Colonic mucosa (tissue), 4 donors: ENCODE measurements around the gene MFN2. TPM values are rescaled to one million over a fixed set of nuclear protein-coding genes. Genes with fewer than 3 reads are reported as not detected.
"Not testable (repeated sequence)": the region's sequence is repeated elsewhere in the genome, so short reads cannot be mapped to it uniquely, and the experiment has no call there.

ENCODE experiments used
- DNase-seq: peaks from one replicate; pipeline ENCODE4 v3.0.0-alpha.2; 2020
- H3K27ac ChIP-seq: fragments of 200-600 bp; one replicate; pipeline ENCODE4 v1.8.0; 2021
- H3K27me3 ChIP-seq: fragments of 200-600 bp; one replicate; pipeline ENCODE4 v1.8.0; 2021
- H3K36me3 ChIP-seq: fragments of 200-600 bp; one replicate; pipeline ENCODE4 v1.8.0; 2021
- H3K4me1 ChIP-seq: fragments of 200-600 bp; one replicate; pipeline ENCODE4 v1.8.0; 2021; ENCODE audit warnings: mild to moderate bottlenecking
- H3K4me3 ChIP-seq: fragments of 200-600 bp; one replicate; pipeline ENCODE4 v1.8.0; 2021
- H3K9ac ChIP-seq, 2 donors: one replicate each; pipeline ENCODE4 v1.7.0; 2013; ENCODE audit warnings: control low read depth in 2 of 2, low read depth in 2 of 2, low read length in 2 of 2
- H3K9me3 ChIP-seq: fragments of 200-600 bp; one replicate; pipeline ENCODE4 v1.8.0; 2021
- intact Hi-C: fragments of 100-400 bp; cut with DNase I; formaldehyde crosslinking; loops from one replicate; pipeline ENCODE4 v1.14.1; 2022
- total RNA-seq, 2 donors: library from RNA; stranded (reverse); fragmentation: NEBNext Ultra II Directional in 1 of 2; extraction: Animal tissue kit (Norgen Biotek cat#: 25700) in 1 of 2; gene quantifications; one replicate each; pipeline ENCODE4 v1.2.1, GENCODE V29; 2021
- TF ChIP-seq, protein P1 (sequence below): fragments of 200-600 bp; IDR thresholded peaks from one replicate; pipeline ENCODE4 v1.8.0; 2022; ENCODE audit warnings: antibody characterized with exemption, mild to moderate bottlenecking
- donor health status: healthy.
- donor health status: DM: no; HTN: no; CAD: no.
- donor health status: DM: no; HTN: no; CAD: no.

Gene MFN2
- total RNA-seq, 2 donors from 2014 or later: 102 to 110 TPM

DNA sequence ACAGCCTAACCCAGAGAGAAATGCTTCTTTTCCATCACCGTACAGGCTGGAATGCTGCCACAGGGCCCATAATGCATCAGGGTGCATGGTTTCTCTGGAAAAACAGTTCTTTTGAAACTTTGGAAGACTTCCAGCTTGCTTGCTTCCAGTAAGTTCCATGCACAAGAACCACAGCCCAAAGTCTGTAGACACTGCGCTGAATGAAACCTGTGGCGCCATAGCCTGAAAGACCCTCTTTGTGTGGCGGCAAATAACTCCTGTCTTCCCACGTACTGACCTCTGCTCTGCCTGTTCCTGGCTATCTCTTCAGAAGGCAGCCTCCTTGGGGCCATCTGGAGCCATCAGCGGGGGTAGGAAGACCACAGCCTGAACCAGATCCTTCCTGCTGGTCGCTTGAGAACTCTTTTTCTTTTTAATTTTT lies 54.1 kb downstream of the MFN2 start:
- no peak for DNase-seq
- Histone ChIP-seq H3K27ac (no peak overlapping the region), H3K4me3 (no peak overlapping the region), H3K9ac (no peak overlapping the region), H3K4me1 (no peaks in the 10 kb centered on the region), H3K9me3 (no peaks in the 10 kb centered on the region), H3K27me3 (no peaks in the 10 kb centered on the region), H3K36me3 (no peaks in the 10 kb centered on the region)
- TF ChIP-seq, protein P1, sequence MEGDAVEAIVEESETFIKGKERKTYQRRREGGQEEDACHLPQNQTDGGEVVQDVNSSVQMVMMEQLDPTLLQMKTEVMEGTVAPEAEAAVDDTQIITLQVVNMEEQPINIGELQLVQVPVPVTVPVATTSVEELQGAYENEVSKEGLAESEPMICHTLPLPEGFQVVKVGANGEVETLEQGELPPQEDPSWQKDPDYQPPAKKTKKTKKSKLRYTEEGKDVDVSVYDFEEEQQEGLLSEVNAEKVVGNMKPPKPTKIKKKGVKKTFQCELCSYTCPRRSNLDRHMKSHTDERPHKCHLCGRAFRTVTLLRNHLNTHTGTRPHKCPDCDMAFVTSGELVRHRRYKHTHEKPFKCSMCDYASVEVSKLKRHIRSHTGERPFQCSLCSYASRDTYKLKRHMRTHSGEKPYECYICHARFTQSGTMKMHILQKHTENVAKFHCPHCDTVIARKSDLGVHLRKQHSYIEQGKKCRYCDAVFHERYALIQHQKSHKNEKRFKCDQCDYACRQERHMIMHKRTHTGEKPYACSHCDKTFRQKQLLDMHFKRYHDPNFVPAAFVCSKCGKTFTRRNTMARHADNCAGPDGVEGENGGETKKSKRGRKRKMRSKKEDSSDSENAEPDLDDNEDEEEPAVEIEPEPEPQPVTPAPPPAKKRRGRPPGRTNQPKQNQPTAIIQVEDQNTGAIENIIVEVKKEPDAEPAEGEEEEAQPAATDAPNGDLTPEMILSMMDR: no peak
- intact Hi-C loops: no loop called here

DNA sequence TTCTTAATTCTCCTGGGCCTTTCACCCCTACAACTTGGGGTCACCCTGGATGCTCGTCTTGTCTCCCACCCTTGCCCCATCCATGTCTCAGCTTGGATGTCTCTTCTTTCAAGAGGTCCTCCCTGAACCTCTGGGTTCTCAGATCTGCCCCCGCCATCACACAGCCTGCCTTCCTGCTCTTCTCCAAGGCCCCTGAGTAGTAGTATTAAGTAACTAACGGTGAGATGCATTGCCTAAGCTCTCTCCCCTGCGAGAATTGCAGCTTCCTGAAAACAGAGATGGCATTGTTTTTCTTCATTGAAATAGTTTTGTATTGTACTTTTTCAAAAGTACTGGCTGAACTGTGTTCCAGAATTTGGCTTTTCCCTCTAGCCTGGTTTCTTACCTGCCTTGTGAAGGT lies 55.1 kb downstream of the MFN2 start:
- H3K27ac ChIP-seq: no peak overlapping the region
- H3K4me3 ChIP-seq: no peak overlapping the region
- no peak for DNase-seq
- no peaks in the 10 kb centered on the region for H3K27me3 ChIP-seq
- no peaks in the 10 kb centered on the region for H3K4me1 ChIP-seq
- intact Hi-C loops: no loop called here
- H3K9ac ChIP-seq: no peak overlapping the region
- H3K36me3 ChIP-seq: no peaks in the 10 kb centered on the region
- no peaks in the 10 kb centered on the region for H3K9me3 ChIP-seq
- TF ChIP-seq, protein P1: no peak

DNA sequence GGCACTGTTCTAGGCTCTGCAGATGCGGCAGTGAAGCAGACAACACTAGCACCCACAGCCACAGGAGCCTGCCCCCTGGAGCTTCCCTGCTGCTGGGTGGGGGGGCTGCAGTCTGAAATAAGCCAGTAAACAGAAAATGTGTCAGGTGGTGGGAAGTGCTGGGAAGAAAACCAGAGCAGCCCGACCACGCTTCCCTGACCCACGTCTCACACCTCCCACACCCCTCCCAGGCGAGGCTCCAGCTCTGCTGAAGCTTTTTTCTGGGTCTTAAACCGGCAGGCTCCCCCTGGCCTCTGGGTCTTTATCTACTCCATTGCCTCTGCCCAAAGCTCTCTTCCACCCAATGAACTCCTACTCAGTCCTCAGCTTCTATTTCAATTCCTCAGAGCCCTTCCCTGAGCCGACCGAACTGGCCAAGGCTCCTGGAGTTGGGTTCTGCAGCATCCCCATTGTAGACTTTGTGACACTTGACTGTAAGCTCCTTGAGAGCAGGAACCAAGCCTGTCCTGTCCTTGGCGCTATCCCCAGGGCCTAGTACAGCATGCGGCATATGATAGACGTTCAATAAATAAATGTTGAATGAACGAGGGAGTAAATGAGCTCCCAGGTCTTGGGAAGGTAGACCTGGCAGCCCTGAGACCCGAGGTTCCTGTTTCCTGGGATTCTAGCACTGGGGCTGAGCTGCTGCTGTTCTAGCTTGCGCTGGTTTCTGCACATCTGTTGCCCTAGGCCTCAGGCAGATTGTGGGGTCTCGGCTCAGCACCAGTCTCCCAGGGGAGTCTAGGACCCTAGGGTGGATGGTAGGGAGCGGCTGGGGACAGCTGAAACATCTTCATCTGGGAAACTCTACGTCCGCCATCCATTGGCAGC lies 57.5 kb downstream of the MFN2 start:
- Histone ChIP-seq H3K9me3 (no peaks in the 10 kb centered on the region), H3K27me3 (no peaks in the 10 kb centered on the region), H3K4me1 (no peaks in the 10 kb centered on the region), H3K27ac (no peak overlapping the region), H3K36me3 (no peaks in the 10 kb centered on the region), H3K9ac (no peak overlapping the region), H3K4me3 (no peak overlapping the region)
- TF ChIP-seq, protein P1: no peak
- intact Hi-C loops: no loop called here
- DNase-seq: no peak

DNA sequence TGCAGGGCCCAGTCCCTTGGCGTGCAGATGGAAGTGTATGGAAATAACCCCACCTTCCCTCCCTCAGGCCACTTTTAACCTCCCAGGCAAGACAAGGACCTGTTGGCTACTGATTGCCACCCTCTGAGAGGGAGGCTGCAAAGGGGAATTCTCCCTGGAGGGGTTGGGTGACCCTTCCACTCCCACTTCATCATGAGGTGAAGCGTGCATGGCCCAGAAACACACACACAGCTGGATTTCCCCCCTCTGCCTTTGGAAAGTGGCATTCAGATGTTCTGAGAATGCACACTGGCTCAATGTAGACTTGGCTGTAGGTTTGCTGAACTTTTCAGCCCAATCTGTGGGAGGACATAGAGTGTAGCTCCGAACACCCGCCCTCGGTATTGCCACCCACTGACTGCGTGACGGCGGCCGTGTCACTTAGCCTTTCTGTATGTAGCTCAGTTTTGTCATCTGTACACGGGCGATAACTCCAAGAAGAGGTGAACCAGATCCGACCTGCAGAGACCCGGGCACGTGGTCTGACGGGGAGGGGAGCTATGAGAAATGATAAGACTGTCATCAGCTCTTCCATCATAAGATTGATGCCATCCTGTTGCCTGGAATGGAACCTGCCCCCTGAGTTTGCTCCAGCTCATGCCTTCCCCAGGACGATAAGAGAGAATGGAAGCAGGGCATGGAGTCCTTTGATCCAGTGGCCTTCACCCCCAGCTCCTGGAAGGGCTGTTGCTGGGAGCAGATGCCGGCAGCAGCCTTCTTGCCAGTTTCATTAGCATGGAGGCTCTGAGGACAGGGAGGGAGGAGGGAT lies 58.3 kb downstream of the MFN2 start:
- Histone ChIP-seq H3K4me1 (no peaks in the 10 kb centered on the region), H3K9me3 (no peaks in the 10 kb centered on the region), H3K27me3 (no peaks in the 10 kb centered on the region), H3K27ac (no peak overlapping the region), H3K36me3 (no peaks in the 10 kb centered on the region), H3K9ac (no peak overlapping the region), H3K4me3 (no peak overlapping the region)
- DNase-seq: no peak
- TF ChIP-seq, protein P1: no peak
- intact Hi-C loops: no loop called here

DNA sequence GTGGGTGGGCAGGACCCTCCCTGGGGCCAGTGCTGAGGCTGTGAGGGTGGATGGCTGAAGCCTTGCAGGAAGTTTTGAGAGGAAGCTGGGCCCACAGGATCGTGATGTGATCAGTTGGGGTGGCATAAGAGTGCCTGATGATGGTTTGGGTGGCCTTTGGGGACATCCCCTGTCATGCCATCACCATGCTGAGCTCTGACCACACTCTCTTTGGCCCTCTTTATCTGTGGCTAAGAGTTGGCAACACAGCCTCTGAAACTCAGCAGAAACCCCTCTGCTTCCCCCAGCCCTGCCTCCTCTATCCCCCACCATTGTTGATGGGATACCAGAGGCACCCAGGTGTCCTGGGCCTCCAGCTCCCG lies 58.9 kb downstream of the MFN2 start:
- H3K9ac ChIP-seq: no peak overlapping the region
- no peak overlapping the region for H3K27ac ChIP-seq
- TF ChIP-seq, protein P1: no peak
- no peak overlapping the region for H3K4me3 ChIP-seq
- no peak for DNase-seq
- H3K9me3 ChIP-seq: no peaks in the 10 kb centered on the region
- no peaks in the 10 kb centered on the region for H3K36me3 ChIP-seq
- H3K27me3 ChIP-seq: no peaks in the 10 kb centered on the region
- H3K4me1 ChIP-seq: no peaks in the 10 kb centered on the region
- intact Hi-C loops: no loop called here

DNA sequence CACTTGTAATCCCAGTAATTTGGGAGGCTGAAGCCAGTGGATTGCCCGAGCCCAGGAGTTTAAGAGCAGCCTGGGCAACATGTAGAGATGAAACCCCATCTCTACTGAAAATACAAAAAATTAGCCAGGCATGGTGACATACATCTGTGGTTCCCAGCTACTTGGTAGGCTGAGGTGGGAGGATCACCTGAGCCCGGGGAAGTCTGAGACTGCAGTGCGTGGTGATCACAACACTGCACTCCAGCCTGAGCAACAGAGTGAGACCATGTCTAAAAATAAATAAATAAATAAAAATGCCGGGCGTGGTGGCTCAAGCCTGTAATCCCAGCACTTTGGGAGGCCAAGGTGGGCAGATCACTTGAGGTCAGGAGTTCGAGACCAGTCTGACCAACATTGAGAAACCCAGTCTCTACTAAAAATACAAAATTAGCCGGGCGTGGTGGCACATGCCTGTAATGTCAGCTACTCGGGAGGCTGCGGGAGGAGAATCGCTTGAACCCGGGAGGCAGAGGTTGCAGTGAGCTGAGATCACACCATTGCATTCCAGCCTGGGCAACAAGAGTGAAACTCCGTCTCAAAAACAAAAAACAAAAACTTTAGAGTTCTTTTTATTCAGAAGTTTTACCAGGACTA lies 59.7 kb downstream of the MFN2 start:
- H3K9ac ChIP-seq, H3K27me3 ChIP-seq, H3K36me3 ChIP-seq, H3K4me3 ChIP-seq, DNase-seq, H3K27ac ChIP-seq, H3K9me3 ChIP-seq, H3K4me1 ChIP-seq, intact Hi-C loops: not testable (repeated sequence)
